ENCODE measurements around the gene LRRC17. TPM values are rescaled to one million over a fixed set of nuclear protein-coding genes. Genes with fewer than 3 reads are reported as not detected.
A peak's percentile ranks its signal among the peaks of the same experiment; 100 is the strongest.
"Not testable (repeated sequence)": the region's sequence is repeated elsewhere in the genome, so short reads cannot be mapped to it uniquely, and the experiment has no call there.

The LRRC17 gene
- total RNA-seq, 1 donor from 2014 or later, result 1.1 TPM

DNA sequence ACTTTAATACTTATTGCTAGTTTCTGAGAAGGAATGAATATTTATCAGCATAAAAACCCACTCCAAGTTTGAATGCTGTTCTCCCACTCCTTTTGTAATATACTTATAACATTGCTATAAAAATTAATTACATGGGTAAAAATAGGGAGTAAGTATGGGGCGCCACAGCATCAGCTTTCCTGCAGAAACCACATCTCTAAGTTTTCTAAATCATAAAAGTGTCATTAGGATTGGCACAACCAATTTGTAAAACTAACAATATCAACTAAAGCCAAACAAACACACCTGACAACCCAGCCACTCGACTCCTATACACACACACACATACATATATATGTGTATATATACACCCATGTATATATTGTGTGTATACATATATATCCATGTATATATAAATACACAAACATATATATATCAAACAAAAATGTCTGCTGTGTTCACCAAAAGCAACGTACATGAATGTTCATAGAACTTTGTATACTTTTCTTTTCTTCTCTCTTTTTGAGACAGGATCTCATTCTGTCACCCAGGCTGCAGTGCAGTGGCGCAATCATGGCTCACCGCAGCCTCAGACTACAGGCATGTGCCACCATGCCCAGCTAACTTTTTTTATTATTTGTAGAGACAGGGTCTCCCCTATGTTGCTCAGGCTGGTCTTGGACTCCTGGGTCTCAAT, 14.8 kb upstream of the LRRC17 start:
- DNase-seq (ENCODE audit: low read depth), result no peak

DNA sequence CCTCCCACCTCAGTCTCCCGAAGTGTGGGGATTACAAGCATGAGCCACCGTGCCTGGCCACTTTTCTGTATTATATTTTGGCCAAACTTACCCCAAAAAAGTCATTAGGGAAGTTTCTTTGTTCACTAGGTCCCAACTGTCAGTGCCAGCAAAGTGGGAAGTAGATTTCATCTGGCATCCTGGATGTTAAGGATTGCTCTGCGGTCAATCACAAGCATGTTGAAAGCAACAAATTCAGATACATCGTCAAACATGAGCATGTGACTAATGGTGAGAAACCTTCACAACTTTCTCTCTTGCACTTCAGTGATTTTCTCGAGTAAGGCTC, 14.3 kb upstream of the LRRC17 start:
- no peak for DNase-seq (ENCODE audit: low read depth)

DNA sequence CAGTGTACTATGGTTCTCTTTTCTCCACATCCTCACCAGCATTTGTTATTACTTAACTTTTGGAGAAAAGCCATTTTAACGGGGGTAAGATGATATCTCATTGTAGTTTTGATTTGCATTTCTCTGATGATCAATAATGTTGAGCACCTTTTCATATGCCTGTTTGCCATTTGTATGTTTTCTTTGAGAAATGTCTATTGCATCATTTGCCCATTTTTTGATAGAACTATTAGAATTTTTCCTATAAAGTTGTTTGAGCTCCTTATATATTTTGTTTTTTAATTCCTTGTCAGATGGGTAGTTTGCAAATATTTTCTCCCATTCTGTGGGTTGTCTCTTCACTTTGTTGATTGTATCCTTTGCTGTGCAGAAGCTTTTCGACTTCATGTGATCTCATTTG, 10.7 kb upstream of the LRRC17 start:
- DNase-seq (ENCODE audit: low read depth), result not testable (repeated sequence)

DNA sequence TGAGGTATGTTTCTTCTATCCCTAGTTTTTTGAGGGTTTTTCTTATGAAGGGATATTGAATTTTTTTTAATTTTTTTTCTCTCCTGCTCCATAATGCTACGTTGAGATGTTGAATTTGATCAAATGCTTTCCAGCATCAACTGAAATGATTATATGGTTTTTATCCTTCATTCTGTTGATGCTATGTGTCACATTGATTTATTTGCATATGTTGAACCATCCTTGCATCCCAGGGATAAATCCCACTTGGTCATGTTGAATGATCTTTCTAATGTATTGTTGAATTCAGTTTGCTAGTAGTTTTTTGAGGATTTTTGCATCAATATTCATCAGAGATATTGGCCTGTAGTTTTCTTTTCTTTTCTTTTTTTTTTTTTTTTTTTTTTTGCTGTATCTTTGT, 9.2 kb upstream of the LRRC17 start:
- not testable (repeated sequence) for DNase-seq (ENCODE audit: low read depth)

DNA sequence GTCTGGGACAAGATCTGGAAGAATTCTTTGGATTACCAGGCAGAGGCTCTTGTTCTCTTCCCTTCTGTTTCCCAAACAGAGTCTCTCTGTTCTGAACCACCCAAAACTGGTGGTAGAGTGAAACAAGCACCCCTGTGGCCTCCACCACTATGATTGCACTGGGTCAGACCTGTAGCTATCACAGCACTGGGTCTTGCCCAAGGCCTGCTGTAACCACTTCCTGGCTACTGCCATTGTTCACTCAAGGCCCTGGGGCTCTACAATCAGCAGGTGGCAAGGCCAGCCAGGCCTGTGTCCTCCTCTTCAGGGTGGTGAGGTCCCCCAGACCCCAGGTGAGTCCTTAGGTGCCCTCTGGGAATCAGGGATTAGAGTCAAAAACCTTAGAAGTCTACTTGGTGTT, 4.1 kb upstream of the LRRC17 start:
- DNase-seq (ENCODE audit: low read depth), result no peak

DNA sequence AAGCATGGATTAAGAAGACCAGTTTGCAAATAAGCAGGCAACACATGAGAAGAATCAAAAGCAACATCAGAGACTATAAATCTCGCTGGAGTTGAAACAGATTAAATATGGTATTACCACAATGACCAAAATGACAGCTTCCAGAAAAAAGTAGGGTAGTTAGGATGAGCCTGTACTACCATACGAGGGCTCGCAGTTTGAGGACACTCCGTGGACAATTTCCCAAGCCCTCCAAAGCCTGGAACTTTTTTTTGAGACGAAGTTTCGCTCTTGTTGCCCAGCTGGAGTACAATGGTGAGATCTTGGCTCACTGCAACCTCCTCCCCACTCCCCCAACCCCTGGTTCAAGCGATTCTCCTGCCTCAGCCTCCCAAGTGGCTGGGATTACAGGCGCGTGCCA, 1.0 kb downstream of the LRRC17 start:
- no peak for DNase-seq (ENCODE audit: low read depth)

DNA sequence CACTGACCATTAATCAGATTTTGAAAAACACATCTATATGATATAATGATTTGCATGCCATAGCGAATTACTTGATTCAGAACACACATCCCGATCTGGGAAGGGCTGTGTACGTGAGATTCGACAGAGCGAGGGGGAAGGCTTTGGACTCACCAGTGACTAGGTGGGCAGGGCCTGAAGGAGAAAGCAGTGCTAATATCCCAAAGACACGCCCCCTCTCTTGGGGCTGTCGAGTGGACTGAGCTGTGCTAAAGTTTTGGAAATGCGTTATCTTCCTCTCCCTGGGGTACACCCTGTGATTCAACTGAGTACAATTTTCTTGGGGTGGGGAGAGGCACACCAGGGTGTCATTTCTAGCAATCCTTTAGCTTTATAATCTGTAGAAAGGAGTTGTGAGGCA, 1.8 kb downstream of the LRRC17 start:
- DNase-seq (ENCODE audit: low read depth), result no peak

DNA sequence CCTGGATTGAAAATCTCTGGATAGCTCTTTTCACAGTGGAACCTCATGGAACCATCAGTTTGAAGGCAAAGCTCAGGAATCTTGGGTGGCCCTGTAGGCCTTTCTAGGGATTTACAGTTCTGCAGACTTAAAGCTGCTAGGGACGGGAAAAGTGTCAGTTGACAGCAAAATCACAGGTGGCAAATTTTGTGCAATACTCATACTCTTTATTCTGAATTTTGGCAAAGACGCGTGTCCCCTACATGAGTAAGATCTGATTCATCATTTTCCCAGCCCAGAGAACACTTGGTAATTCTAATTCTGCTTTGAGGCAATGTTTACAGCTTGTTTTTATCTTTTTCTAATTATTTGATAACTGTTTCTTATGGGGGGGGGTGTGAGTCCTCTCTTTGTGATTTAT, 3.6 kb downstream of the LRRC17 start:
- DNase-seq (ENCODE audit: low read depth), result peak; percentile 67

DNA sequence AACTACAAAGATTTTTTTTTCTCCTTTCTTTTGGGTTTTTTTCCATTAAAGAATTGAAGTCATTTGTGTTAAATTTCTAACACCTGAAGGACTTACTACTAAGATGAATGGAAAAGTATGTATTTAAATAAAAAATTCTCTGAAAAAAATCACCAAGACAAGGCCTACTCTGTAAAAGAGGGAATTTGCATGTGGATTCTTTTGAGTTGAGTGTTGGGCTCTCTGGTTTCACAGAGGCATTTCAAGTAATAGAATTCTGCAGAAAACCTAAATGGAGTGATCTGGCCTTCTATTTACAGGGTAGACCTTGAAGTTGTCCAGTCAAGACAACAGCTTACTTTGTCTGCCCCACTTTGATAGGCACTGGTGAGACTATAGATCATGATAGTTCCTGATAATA, 4.1 kb downstream of the LRRC17 start:
- DNase-seq (ENCODE audit: low read depth), result peak; percentile 59

DNA sequence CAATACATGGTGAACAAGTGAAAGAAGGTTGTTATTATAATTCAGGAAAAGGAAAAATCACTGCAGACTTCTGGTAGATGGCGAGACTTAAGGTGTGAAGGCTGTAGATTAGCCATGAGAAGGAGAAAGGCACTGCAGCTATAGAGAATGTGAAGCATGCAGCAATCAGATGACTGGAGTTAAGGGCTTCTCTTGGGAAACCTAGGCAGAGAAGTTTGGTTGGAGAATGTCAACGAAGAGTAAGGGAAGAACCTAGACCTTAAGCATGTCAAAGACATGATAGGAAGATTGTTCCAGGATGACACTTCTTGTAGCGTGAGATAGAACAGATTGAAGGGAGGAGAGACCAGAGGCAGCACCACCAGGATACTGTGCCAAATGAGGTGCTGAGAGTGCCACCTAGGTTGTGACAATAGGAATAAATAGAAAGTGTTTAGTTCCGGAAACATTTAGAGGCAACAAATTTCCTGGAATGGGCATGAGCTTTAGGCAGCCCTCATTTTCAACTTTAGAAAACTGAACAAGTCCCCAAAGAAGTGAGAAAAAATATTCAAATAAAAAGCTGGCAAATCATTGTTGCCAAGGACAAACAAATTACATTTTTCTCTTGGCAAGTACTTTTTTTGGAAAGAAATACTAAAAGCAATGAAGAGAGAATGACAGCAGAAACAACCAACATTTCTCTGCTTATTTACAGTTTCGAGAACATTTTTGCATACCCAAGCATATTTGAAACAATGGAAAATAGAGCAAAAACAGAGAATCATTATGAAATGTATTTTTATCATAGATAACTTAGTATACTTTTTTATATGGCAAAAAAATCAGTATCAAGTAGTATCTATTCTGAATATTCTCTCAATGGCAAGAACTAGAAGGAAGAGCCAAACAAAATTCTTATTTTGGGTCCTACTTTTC, 4.9 kb downstream of the LRRC17 start:
- peak; percentile 23 for DNase-seq (ENCODE audit: low read depth)

DNA sequence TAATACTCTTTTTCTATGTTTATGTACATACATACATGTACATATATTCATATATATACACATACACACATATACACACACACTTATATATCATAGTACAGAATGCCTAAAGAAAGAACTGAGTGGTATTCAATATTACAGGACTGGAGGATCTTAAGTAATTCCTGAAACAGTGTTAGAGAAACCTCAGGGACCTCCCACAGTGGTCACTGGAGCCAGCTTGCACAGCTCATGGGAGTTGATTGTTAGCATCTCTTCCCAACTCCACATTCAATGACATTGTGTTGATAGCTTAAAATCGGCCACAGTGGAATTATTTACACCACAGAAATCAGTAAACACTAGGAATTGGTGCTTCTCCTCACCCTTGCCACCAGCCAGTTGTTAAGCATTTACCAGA, 6.0 kb downstream of the LRRC17 start:
- peak; percentile 44 for DNase-seq (ENCODE audit: low read depth)

DNA sequence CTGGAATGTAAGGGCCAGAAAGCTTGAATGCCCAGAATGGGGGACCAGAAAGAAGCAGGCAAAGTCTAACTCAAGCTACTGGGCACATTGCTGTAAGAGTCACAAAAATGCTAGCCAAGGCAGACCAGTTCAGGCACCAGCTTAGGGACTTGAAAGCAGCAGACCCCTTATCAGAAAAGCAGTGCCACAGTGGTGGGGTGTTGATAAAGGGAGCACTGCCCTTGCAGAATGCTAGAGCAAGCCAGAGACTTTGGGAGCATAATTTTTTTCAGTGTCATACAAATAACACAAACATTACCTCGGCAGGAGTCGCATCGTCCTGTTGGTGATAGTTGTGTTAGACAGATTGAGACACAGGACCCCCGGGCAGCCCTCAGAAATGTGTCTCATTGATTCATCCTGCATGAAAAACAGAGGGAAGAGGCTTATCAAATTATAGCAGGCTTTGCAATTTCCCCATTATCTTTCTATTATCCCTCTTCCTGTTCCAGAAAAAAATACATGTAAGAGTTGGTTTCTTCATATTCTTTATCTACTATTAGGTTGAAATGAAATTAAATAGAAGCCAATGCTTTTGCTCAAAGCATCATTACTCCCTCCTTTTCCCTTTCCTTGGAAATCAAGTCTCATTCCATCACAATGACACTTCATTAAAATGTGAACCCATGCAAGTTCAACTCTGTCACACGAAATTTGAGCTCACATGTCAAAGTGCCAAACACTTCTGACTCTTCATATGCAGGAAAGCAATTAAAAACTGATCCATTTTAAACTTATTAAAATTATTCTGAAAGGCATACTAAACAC, 13.4 kb downstream of the LRRC17 start:
- DNase-seq (ENCODE audit: low read depth), result no peak

DNA sequence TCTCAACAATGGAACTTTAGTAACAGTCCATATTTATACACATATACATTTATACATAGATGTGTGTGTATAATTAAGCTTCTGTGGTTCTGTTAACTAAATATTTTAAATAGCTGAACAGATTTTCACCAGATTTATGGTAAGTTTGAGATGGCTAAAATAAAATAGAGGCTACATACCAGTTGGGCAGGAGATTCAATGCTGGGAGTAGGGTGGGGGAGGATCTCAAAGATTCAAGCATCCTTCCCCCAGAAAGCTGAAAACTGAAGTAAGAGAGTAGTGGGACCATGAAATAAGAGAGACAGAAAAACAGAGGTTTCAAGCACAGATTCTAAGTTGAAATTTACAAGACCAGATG, 14.0 kb downstream of the LRRC17 start:
- no peak for DNase-seq (ENCODE audit: low read depth)

DNA sequence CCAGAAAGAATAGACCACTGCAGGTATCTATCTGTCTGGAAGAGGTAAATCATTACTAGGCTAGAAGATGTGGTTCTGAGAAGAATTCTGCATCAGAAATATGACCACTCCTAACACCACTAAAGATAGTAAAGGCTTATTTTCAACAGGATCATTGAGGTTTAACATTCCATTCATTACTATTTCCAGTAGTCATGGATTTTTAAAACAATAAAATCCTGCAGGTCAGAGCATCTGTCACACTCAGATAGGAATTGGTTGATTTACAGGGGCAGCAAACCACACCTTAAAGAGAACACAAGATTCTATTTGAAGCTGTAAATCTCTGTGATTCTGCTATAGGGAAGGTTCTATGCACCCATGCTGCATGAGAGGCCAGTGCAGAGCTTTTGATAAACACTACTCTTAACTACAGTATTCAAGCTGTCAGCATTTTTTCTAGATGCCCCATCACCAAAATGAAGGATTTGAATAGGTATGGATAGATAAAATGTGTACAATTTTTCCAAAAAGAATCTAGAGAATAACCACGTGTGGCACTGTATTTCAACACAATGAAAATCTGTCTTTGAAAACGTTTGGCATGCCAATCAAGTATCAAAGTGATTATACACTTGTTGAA, 14.6 kb downstream of the LRRC17 start:
- DNase-seq (ENCODE audit: low read depth), result peak; percentile 88

DNA sequence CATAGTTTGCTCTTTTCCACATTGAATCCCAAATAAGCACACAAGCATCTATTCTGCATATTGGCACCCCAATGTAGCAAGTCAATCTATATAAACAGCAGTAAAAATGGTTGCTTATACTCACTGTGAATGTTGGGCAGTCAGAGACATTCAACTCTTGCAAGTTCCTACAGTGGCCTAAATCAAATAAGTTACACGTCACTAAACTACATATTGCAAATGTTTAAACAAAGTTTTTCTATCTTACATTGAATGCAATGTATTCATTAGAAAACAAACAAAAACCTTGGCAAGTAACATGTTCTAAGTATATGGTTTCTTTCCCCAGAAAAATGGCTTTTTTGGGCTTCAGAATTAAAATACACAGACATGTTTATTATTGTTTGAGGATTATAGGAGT, 19.0 kb downstream of the LRRC17 start:
- no peak for DNase-seq (ENCODE audit: low read depth)

DNA sequence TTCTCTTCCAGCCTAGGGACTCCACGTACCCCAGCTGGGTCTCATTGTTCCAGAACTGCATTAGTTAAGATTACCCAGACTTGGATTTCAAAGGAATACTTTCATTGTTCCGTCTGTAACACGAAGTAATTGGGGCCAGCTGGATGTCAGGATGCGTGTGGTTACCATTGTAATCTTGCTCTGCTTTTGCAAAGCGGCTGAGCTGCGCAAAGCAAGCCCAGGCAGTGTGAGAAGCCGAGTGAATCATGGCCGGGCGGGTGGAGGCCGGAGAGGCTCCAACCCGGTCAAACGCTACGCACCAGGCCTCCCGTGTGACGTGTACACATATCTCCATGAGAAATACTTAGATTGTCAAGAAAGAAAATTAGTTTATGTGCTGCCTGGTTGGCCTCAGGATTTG, 21.0 kb downstream of the LRRC17 start:
- DNase-seq (ENCODE audit: low read depth), result no peak

DNA sequence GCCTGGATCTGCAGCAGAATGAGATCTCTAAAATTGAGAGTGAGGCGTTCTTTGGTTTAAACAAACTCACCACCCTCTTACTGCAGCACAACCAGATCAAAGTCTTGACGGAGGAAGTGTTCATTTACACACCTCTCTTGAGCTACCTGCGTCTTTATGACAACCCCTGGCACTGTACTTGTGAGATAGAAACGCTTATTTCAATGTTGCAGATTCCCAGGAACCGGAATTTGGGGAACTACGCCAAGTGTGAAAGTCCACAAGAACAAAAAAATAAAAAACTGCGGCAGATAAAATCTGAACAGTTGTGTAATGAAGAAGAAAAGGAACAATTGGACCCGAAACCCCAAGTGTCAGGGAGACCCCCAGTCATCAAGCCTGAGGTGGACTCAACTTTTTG, 21.4 kb downstream of the LRRC17 start:
- DNase-seq (ENCODE audit: low read depth), result no peak

DNA sequence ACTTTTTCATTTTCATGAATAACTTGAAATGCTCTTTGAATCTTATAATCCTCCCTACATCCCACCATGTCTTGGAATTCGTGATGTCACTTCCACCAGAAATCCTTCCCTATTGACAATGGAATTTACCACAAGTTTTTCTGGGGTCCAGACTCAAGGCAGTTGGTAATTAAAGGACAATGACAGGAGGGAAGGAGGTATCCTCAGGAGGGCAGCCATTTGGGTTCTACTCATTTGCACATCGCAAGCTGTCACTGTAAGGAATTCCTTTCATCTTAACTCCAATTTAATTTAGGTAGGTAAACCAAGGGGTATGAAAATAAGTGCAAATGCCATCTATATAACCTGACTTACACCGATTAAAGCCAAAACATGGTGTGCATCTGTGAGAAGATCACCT, 21.9 kb downstream of the LRRC17 start:
- DNase-seq (ENCODE audit: low read depth), result no peak

DNA sequence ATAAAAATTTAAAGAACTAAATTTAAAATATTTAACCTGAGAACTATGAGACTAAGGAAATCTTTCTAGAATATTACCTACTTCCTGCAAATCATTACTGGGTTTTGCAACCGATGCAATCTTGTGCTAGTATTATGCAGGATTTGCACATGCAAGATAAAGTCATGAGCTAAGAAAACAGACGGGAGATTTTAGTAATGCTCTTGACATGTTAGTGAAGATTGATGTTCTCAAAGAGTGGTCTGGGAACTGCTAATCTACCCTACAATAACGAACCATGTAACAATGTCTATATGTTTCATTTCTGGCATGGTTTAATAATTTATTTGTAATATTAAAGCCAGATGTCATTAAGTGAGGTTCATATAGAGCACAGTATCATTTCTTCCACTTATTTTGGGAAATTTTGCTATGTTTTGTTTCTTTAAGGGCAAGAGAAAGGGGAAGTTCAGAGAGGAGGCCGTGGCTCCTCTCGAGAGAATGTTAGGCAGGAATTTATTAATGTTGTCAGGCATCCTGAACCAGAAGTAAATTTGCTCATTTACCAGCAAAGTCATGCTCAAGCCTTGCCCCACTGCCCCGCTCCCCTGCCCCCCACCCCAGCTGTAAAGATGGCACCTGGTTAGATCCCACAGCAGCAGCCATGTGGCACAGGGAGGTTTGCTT, 22.8 kb downstream of the LRRC17 start:
- DNase-seq (ENCODE audit: low read depth), result no peak

DNA sequence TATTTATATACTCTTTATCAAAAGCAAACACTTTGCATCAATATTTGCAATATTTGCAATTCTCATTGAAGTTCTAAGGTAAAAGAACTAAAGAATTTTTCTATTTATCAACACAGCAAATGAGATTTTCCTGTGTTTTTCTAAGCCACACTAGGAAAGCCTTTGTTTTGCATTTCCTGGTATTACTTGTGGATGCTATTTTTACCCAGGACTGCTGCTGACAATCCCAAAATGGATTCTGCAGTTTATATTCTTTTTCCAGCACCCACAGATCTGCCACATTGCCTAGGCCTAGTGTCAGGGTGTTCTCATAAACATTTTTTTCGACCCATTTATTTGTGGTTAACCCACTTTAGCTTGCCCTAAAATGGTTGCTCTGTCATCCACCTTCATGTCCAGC, 25.9 kb downstream of the LRRC17 start:
- DNase-seq (ENCODE audit: low read depth), result no peak

DNA sequence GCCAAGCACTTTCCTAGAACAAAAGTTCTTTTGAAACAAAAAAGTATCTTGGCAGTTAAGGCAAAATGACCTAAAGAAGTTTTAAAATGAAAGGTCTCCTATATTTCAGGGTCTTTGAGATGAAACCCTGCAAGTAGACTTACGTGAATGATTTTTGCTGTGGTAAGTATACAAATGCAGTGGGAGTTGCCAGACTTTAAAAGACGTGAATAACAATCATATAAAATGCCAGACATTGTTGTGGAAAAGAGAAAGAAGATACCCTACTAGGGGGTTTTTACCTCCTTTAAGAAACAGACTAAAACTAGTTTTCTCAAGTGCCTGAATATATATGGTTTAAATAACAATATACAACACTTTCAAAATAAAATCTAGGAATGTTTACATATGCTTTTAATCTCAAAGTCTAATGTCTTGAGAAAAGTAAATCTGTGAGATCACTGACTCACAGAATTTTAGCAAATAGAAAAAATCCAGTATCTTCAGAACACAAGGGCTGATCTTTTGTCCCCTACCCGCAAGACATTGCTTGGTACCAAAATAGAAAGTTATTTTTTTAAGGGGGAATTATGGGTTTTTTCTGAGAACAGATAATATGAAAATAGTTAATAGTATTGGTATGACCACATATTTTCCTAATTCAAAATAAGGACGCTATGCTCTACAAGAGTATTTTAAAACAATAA, 29.5 kb downstream of the LRRC17 start:
- no peak for DNase-seq (ENCODE audit: low read depth)

Measured in renal cortical epithelial cell (primary cell).